Suprapubic skin (tissue), 4 donors: ENCODE measurements around the gene ANKRD11.

Experiments
- CTCF ChIP-seq, 2 donors: fragments of 200-600 bp in 1 of 2; fragments of 450-650 bp in 1 of 2; sonication (generic) in 1 of 2; IDR thresholded peaks; one replicate each; pipeline ENCODE4 v1.5.1; 2016 to 2019; ENCODE audit warnings: antibody characterized with exemption in 2 of 2, mild to moderate bottlenecking in 1 of 2, moderate library complexity in 1 of 2
- EP300 ChIP-seq: sonication (generic); formaldehyde crosslinking; IDR thresholded peaks from one replicate; pipeline ENCODE4 v1.6.1; 2017; ENCODE audit warnings: antibody characterized with exemption
- POLR2A ChIP-seq, 2 donors: fragments of 450-650 bp; IDR thresholded peaks; one replicate each; pipeline ENCODE4 v1.6.1; 2017; ENCODE audit warnings: antibody characterized with exemption in 2 of 2, mild to moderate bottlenecking in 2 of 2, moderate library complexity in 2 of 2
- POLR2AphosphoS5 ChIP-seq, 3 donors: sonication (generic); formaldehyde crosslinking; IDR thresholded peaks; one replicate each; pipeline ENCODE4 v1.6.1; 2017; ENCODE audit warnings: antibody characterized with exemption in 3 of 3

- TF ChIP-seq CTCF (IDR thresholded peaks at IDR 0.05) (no peak), EP300 (no peak), POLR2AphosphoS5 (IDR thresholded peaks at IDR 0.05) (no peak), POLR2A (IDR thresholded peaks at IDR 0.05) (no peak)
Observed at GRCh38 chr16:89431158-89431584, 59.2 kb downstream of the ANKRD11 start.
